Smooth muscle cell (in vitro differentiated cells): Measurements from ENCODE around the gene ZNF593. TPM values are rescaled to one million over a fixed set of nuclear protein-coding genes. Genes with fewer than 3 reads are reported as not detected.

Source experiments
- DNase-seq: peaks from one replicate; lab custom pipeline; 2025; ENCODE audit not compliant: unreplicated experiment; lab: John Stamatoyannopoulos, UW
- H2AFZ ChIP-seq: fragments of 200-600 bp; sonication (generic); 2 replicates; pipeline ENCODE4 v1.6.0; 2016; ENCODE audit warnings: antibody characterized with exemption, low read depth, mild to moderate bottlenecking
- H3F3A ChIP-seq: fragments of 200-600 bp; sonication (generic); 2 replicates; pipeline ENCODE4 v1.6.0; 2017; ENCODE audit warnings: antibody characterized with exemption, low read depth
- H3K27ac ChIP-seq: fragments of 200-600 bp; sonication (generic); 2 replicates; pipeline ENCODE4 v1.5.1; 2016; ENCODE audit warnings: low read depth, mild to moderate bottlenecking
- H3K27me3 ChIP-seq: fragments of 200-600 bp; sonication (generic); 2 replicates; pipeline ENCODE4 v1.6.1; 2016; ENCODE audit warnings: low read depth, mild to moderate bottlenecking
- H3K36me3 ChIP-seq: fragments of 200-600 bp; sonication (generic); 2 replicates; pipeline ENCODE4 v1.5.1; 2016; ENCODE audit warnings: low read depth
- H3K4me1 ChIP-seq: fragments of 200-600 bp; sonication (generic); 2 replicates; pipeline ENCODE4 v1.5.1; 2016; ENCODE audit warnings: low read depth
- H3K4me2 ChIP-seq: fragments of 200-600 bp; sonication (generic); 2 replicates; pipeline ENCODE4 v1.6.0; 2016; ENCODE audit warnings: mild to moderate bottlenecking
- H3K4me3 ChIP-seq: fragments of 200-600 bp; sonication (generic); 2 replicates; pipeline ENCODE4 v1.5.1; 2016; ENCODE audit warnings: mild to moderate bottlenecking
- H3K79me2 ChIP-seq: fragments of 200-600 bp; sonication (generic); 2 replicates; pipeline ENCODE4 v1.6.0; 2016; ENCODE audit warnings: low read depth, mild to moderate bottlenecking
- H3K9ac ChIP-seq: fragments of 200-600 bp; sonication (generic); 2 replicates; pipeline ENCODE4 v1.6.0; 2016; ENCODE audit warnings: low read depth
- H3K9me3 ChIP-seq: fragments of 200-600 bp; sonication (generic); replicated peaks from 2 replicates; pipeline ENCODE4 v1.5.1; 2016; ENCODE audit warnings: low read depth
- H4K20me1 ChIP-seq: fragments of 200-600 bp; sonication (generic); 2 replicates; pipeline ENCODE4 v1.6.0; 2016; ENCODE audit warnings: low read depth
- WGBS: methylation state at CpG from one replicate; pipeline ENCODE4 v1.1.7; 2016; ENCODE audit warnings: low lambda C conversion rate; 5-methylcytosine and 5-hydroxymethylcytosine counted together
- polyA plus RNA-seq: library from polyadenylated mRNA; unstranded; fragments of >200 nt; fragmentation: Nextera tagmentation; extraction: Ambion mirVana; gene quantifications from 2 replicates; pipeline ENCODE4 v1.2.1, GENCODE V29; 2016
- total RNA-seq: library from RNA; depleted of rRNA; stranded (reverse); fragments of >200 nt; gene quantifications from 2 replicates; pipeline ENCODE4 v1.2.3, GENCODE V29; 2014
- TF ChIP-seq, protein P1 (sequence below): fragments of 200-600 bp; sonication (generic); IDR thresholded peaks from 2 replicates; pipeline ENCODE4 v1.5.1; 2017; ENCODE audit warnings: borderline replicate concordance, mild to moderate bottlenecking, antibody characterized with exemption; ENCODE audit not compliant: insufficient read depth, poor library complexity, severe bottlenecking

ZNF593 gene
- total and polyA plus RNA-seq, 2 experiments from 2014 or later = 38.4 to 52.4 TPM

DNA sequence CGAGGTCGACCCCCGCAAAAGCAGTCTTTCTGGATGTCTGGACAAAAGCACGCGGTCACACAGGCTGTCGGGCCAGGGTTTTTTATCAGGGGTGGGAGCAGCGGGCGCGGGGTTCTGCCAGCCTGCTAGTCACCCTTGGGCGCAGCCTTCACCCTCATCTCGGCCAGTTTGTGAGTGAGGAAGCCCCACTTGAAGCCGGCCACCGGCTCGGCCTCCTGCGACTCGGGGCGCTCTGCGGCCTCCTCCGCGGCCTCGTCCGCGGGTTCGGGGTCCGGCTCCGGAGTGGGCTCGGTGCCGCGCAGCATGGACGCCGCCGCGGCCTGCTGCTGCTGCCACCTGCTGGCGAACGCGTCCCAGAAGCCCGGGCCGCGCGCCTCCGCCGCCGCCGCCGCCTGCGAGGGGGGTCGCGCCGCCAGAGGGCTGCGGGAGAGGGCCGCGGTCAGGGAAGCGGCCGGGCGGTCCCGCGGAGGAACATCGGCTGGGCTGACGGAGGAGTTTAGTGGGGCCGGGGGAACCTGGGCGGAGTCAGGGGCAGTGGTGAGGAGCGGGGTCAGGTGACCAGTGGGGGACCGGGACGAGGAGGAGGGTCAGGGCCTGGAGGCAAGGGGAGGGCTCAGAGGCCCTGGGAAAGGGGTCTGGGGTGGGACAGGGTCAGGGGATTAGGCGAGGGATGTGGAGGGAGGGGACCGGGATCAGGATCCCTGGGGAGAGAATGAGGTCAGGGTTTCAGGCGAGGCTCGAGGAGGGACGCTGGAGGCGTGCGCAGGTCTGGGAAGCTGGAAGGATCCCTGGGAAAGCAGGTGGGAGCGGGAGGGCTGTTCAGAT, 5.5 kb upstream of the ZNF593 start:
- Histone ChIP-seq H3K79me2 (no peaks in the 10 kb centered on the region), H2AFZ (peak overlapping the region; percentile 69), H3K4me1 (peaks cover 23% of the 10 kb centered on the region), H3K9me3 (no peaks in the 10 kb centered on the region), H3F3A (peaks cover 8% of the 10 kb centered on the region), H3K36me3 (no peaks in the 10 kb centered on the region), H3K4me3 (peak overlapping the region; percentile 55), H3K27me3 (no peaks in the 10 kb centered on the region), H4K20me1 (no peaks in the 10 kb centered on the region), H3K9ac (no peak overlapping the region), H3K27ac (no peak overlapping the region), H3K4me2 (peak overlapping the region; percentile 88)
- DNase-seq = peak; percentile 9
- TF ChIP-seq, protein P1, sequence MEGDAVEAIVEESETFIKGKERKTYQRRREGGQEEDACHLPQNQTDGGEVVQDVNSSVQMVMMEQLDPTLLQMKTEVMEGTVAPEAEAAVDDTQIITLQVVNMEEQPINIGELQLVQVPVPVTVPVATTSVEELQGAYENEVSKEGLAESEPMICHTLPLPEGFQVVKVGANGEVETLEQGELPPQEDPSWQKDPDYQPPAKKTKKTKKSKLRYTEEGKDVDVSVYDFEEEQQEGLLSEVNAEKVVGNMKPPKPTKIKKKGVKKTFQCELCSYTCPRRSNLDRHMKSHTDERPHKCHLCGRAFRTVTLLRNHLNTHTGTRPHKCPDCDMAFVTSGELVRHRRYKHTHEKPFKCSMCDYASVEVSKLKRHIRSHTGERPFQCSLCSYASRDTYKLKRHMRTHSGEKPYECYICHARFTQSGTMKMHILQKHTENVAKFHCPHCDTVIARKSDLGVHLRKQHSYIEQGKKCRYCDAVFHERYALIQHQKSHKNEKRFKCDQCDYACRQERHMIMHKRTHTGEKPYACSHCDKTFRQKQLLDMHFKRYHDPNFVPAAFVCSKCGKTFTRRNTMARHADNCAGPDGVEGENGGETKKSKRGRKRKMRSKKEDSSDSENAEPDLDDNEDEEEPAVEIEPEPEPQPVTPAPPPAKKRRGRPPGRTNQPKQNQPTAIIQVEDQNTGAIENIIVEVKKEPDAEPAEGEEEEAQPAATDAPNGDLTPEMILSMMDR = peak; percentile 71
- 13% methylated on average over 62 of the region's 72 CpGs for WGBS

DNA sequence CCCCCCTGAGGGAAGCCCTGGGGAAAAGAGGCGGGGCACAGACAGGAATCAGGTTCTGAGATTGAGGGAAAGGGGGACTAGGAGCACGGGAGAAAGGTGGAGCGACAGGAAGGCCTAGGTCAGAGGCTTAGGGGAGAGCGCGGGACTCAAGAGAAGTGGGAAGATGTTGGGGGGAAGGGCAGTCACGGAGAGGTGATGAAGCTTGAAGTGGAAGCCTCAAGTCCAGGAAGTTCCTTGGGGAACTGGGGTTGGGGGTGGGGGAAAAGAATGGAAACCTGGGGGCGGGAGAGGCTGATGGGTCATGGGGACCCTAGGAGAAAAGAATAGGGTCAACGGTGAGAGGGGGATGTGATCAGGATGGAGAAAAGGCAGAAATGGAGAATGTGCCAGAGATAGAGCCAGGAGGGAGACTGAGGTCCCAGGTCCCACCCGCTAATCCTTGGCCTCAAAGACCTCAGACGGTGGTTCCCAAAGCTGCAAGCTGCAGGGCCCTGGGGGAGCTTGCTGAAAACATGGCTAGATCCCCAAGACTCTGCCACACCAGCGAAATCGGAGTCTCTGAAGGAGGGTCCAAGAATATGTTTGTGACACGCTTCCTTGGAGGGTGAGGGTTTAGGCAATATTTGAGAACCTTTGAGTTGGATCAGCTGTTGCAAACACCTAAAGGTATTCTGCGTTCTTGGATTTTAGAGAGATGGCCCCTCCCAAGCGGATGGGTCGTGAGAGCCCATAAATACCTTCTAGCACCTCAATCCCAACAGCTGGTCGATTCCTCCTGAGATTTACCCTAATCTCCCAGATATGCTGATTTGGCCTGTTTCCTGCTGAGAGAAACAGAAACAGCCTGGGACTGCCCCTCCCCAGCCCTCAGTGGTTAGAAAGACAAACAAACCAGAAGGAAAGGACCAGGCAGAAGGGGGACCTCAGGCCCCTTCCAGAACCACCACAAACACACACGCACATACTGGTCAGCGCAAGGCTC, 4.6 kb upstream of the ZNF593 start:
- Histone ChIP-seq H3K4me3 (no peak overlapping the region), H3K4me1 (peaks cover 26% of the 10 kb centered on the region), H3F3A (peaks cover 8% of the 10 kb centered on the region), H3K4me2 (peak overlapping the region; percentile 88), H4K20me1 (no peaks in the 10 kb centered on the region), H3K27me3 (no peaks in the 10 kb centered on the region), H3K27ac (no peak overlapping the region), H3K9me3 (no peaks in the 10 kb centered on the region), H3K79me2 (no peaks in the 10 kb centered on the region), H3K9ac (no peak overlapping the region), H3K36me3 (no peaks in the 10 kb centered on the region), H2AFZ (no peak overlapping the region)
- WGBS = 51% methylated on average over 17 of the region's 19 CpGs
- TF ChIP-seq, protein P1 = no peak
- no peak for DNase-seq

DNA sequence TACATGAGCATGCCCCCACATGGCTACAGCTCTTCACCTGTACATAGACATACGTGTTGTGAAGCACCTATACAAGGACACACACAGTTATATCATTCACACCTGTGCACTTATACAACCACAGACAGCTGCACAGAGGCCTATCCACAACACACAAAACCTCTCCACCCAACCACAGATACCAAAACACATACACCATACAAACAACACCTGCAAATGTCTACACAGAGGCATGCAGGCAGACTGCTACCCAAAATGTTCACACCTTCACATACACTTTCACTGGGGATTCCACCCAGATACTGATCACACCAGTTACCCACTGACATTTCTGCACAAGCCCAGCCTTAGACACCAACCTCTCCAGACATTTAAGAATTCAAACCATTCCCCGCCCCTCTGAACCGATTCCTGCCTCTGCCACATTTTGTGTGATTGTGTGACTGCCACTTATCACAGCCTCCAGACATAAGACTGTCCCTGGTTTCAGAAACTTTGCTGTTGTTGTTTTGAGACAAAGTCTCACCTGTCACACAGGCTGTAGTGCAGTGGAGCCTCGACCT, 2.9 kb upstream of the ZNF593 start:
- H3K27me3 ChIP-seq = no peaks in the 10 kb centered on the region
- H3K4me2 ChIP-seq = no peak overlapping the region
- no peaks in the 10 kb centered on the region for H3K9me3 ChIP-seq
- H3K79me2 ChIP-seq = peaks cover 4% of the 10 kb centered on the region
- no peak overlapping the region for H3K27ac ChIP-seq
- TF ChIP-seq, protein P1 = no peak
- no peaks in the 10 kb centered on the region for H4K20me1 ChIP-seq
- H3K9ac ChIP-seq = no peak overlapping the region
- 89% methylated on average over 4 of the region's 4 CpGs for WGBS
- H3K4me3 ChIP-seq = no peak overlapping the region
- H3F3A ChIP-seq = peaks cover 8% of the 10 kb centered on the region
- H3K36me3 ChIP-seq = no peaks in the 10 kb centered on the region
- H2AFZ ChIP-seq = no peak overlapping the region
- DNase-seq = no peak
- peaks cover 33% of the 10 kb centered on the region for H3K4me1 ChIP-seq
